HepG2 (cell line): ENCODE measurements around the gene SYT1. TPM values are rescaled to one million over a fixed set of nuclear protein-coding genes. Genes with fewer than 3 reads are reported as not detected.
A peak's percentile ranks its signal among the peaks of the same experiment; 100 is the strongest.

Experiments used
- ATAC-seq: fragments of 200-7000 bp; cut with Tn5 transposase; 3 replicates; pipeline ENCODE4 v1.9.1; 2020; ENCODE audit warnings: mild to moderate bottlenecking, moderate library complexity
- BruUV-seq: library from RNA; stranded (reverse); fragments of 400-500 nt; replicated peaks from 2 replicates; lab custom pipeline; 2021; lab: Mats Ljungman, UMichigan
- CTCF ChIA-PET: fragments of 300-600 bp; formaldehyde crosslinking; extraction: SDS; loops from one replicate; lab custom pipeline; 2021; ENCODE audit warnings: low total read pairs, inconsistent platforms, low intra/inter-chr PET ratio; lab: Yijun Ruan, JAX
- POLR2A ChIA-PET: fragments of 350-600 bp; sonication (Branson Sonifier 250); formaldehyde crosslinking; loops from one replicate; lab custom pipeline; 2020; ENCODE audit warnings: antibody characterized with exemption, inconsistent platforms; lab: Yijun Ruan, JAX
- DNase-seq: peaks from one replicate; pipeline ENCODE4 v3.0.0-alpha.2; 2015; ENCODE audit warnings: low spot score
- FAIRE-seq: peaks from 3 replicates; lab custom pipeline; 2011; peaks lifted over from hg19 to GRCh38; lab: Jason Lieb, UNC
- H2AFZ ChIP-seq: one replicate; pipeline ENCODE4 v1.6.1; 2011; ENCODE audit warnings: low read length, inconsistent platforms
- H3K27ac ChIP-seq: fragments of 300-600 bp; 3 replicates; pipeline ENCODE4 v1.8.0; 2011; ENCODE audit warnings: mixed run types, mild to moderate bottlenecking, mixed read lengths, low read length, inconsistent platforms; ENCODE audit not compliant: insufficient read depth; ENCODE audit errors: extremely low read length
- H3K27me3 ChIP-seq, 2 experiments: fragments of 200-600 bp in 1 of 2; 2 replicates in 1 of 2; 3 replicates in 1 of 2; pipeline versions ENCODE4 v1.6.0 to v1.8.0; 2011; ENCODE audit warnings: low read length in 2 of 2, mild to moderate bottlenecking in 2 of 2, moderate library complexity in 2 of 2, inconsistent platforms in 1 of 2; ENCODE audit not compliant: insufficient read depth in 2 of 2, control insufficient read depth in 1 of 2
- H3K36me3 ChIP-seq, 2 experiments: fragments of 200-600 bp in 1 of 2; replicated peaks in 1 of 2; 2 replicates in 1 of 2; 3 replicates in 1 of 2; pipeline versions ENCODE4 v1.5.1 to v1.8.0; 2011; ENCODE audit warnings: low read length in 2 of 2, inconsistent platforms in 1 of 2; ENCODE audit not compliant: insufficient read depth in 2 of 2, control insufficient read depth in 1 of 2
- H3K4me1 ChIP-seq: 2 replicates; pipeline ENCODE4 v1.5.1; 2012; ENCODE audit warnings: low read length, inconsistent platforms; ENCODE audit not compliant: insufficient read depth
- H3K4me2 ChIP-seq: 2 replicates; pipeline ENCODE4 v1.6.0; 2011; ENCODE audit warnings: low read depth, low read length, inconsistent platforms
- H3K4me3 ChIP-seq, 3 experiments: fragments of 200-600 bp in 1 of 3; sonication (generic), shearing (Covaris generic) in 1 of 3; replicated peaks in 1 of 3; 2 replicates each; pipeline ENCODE4 v1.5.1; 2011 to 2016; ENCODE audit warnings: low read length in 3 of 3, inconsistent platforms in 2 of 3, low read depth in 2 of 3, mild to moderate bottlenecking in 2 of 3, control low read depth in 1 of 3, mixed read lengths in 1 of 3; ENCODE audit not compliant: insufficient read depth in 1 of 3
- H3K79me2 ChIP-seq: one replicate; pipeline ENCODE4 v1.6.1; 2011; ENCODE audit warnings: low read length, inconsistent platforms; ENCODE audit not compliant: insufficient read depth
- H3K9ac ChIP-seq: 2 replicates; pipeline ENCODE4 v1.6.0; 2011; ENCODE audit warnings: mild to moderate bottlenecking, low read depth, low read length, inconsistent platforms; ENCODE audit not compliant: insufficient read depth
- H3K9me3 ChIP-seq: 2 replicates; pipeline ENCODE4 v1.5.1; 2012; ENCODE audit warnings: mild to moderate bottlenecking, low read length
- H4K20me1 ChIP-seq: 2 replicates; pipeline ENCODE4 v1.6.0; 2011; ENCODE audit warnings: inconsistent platforms, mild to moderate bottlenecking, low read length, moderate library complexity; ENCODE audit not compliant: insufficient read depth
- BHLHE40 ChIP-seq: IDR thresholded peaks from 2 replicates; pipeline ENCODE4 v1.6.1; 2011; ENCODE audit warnings: low read length, improper control_type of control experiment
- CEBPG ChIP-seq: IDR thresholded peaks from 2 replicates; pipeline ENCODE4 v1.6.1; 2016
- DPF2 ChIP-seq: sonication (generic); formaldehyde crosslinking; IDR thresholded peaks from 2 replicates; pipeline ENCODE4 v1.4.0; 2020; ENCODE audit warnings: mild to moderate bottlenecking, low read depth, missing genetic modification reagents, borderline replicate concordance
- KDM4B ChIP-seq: sonication (generic); formaldehyde crosslinking; IDR thresholded peaks from 2 replicates; pipeline ENCODE4 v1.4.0; 2020; ENCODE audit warnings: missing genetic modification reagents
- LCORL ChIP-seq, 2 experiments: fragments of 450-650 bp in 1 of 2; sonication (generic) in 1 of 2; formaldehyde crosslinking in 1 of 2; IDR thresholded peaks; 2 replicates each; pipeline versions ENCODE4 v1.5.0 to v1.6.1; 2017 to 2020; ENCODE audit warnings: antibody characterized with exemption in 1 of 2, missing genetic modification reagents in 1 of 2
- MIER3 ChIP-seq: IDR thresholded peaks from 2 replicates; pipeline ENCODE4 v1.6.1; 2016; ENCODE audit warnings: missing compliant biosample characterization, borderline replicate concordance
- MIXL1 ChIP-seq: IDR thresholded peaks from 2 replicates; pipeline ENCODE4 v1.6.1; 2016
- MXD4 ChIP-seq: IDR thresholded peaks from 2 replicates; pipeline ENCODE4 v1.6.1; 2016; ENCODE audit warnings: mild to moderate bottlenecking, missing biosample characterization, missing genetic modification reagents
- RFX5 ChIP-seq: IDR thresholded peaks from 2 replicates; pipeline ENCODE4 v1.6.1; 2011; ENCODE audit warnings: low read depth, low read length, improper control_type of control experiment
- RXRB ChIP-seq: IDR thresholded peaks from 2 replicates; pipeline ENCODE4 v1.6.1; 2016; ENCODE audit warnings: borderline replicate concordance, missing genetic modification reagents, missing compliant biosample characterization
- SMAD3 ChIP-seq: sonication (generic); formaldehyde crosslinking; IDR thresholded peaks from 2 replicates; pipeline ENCODE4 v1.4.0; 2020; ENCODE audit warnings: missing genetic modification reagents
- SMC3 ChIP-seq: IDR thresholded peaks from 2 replicates; pipeline ENCODE4 v1.6.1; 2011; ENCODE audit warnings: low read length, improper control_type of control experiment
- SOX5 ChIP-seq: IDR thresholded peaks from 2 replicates; pipeline ENCODE4 v1.6.1; 2016; ENCODE audit warnings: borderline replicate concordance
- SP2 ChIP-seq: sonication (generic); formaldehyde crosslinking; IDR thresholded peaks from 2 replicates; pipeline ENCODE4 v1.5.1; 2020; ENCODE audit warnings: mild to moderate bottlenecking, missing genetic modification reagents
- STAG1 ChIP-seq: sonication (generic); formaldehyde crosslinking; IDR thresholded peaks from 2 replicates; pipeline ENCODE4 v1.4.0; 2020; ENCODE audit warnings: missing genetic modification reagents
- TEAD3 ChIP-seq: optimal IDR thresholded peaks from 2 replicates; pipeline ENCODE3; 2016; ENCODE audit warnings: borderline replicate concordance
- ZC3H4 ChIP-seq: sonication (generic); formaldehyde crosslinking; IDR thresholded peaks from 2 replicates; pipeline ENCODE4 v1.4.0; 2020; ENCODE audit warnings: missing genetic modification reagents, borderline replicate concordance
- ZMYM4 ChIP-seq: sonication (generic); formaldehyde crosslinking; IDR thresholded peaks from 2 replicates; pipeline ENCODE4 v1.8.1; 2023; ENCODE audit warnings: mild to moderate bottlenecking, missing genetic modification reagents
- ZNF543 ChIP-seq: sonication (generic); formaldehyde crosslinking; IDR thresholded peaks from 2 replicates; pipeline ENCODE4 v1.4.0; 2020; ENCODE audit warnings: mild to moderate bottlenecking, missing genetic modification reagents
- ZNF672 ChIP-seq: sonication (generic); formaldehyde crosslinking; IDR thresholded peaks from 2 replicates; pipeline ENCODE4 v1.8.1; 2022; ENCODE audit warnings: missing genetic modification reagents
- WGBS: methylation state at CpG from one replicate; pipeline ENCODE4 v1.1.6; 2017; ENCODE audit warnings: low lambda C conversion rate; 5-methylcytosine and 5-hydroxymethylcytosine counted together
- in situ Hi-C: cut with HindIII; loops from 2 replicates; pipeline ENCODE4 v1.10.0; 2017; ENCODE audit warnings: low pct_unique_long_range_greater_than_20kb; ENCODE audit not compliant: extremely low pct_ligation_motif_present
- intact Hi-C: fragments of 100-400 bp; cut with micrococcal nuclease; formaldehyde crosslinking; loops from one replicate; pipeline ENCODE4 v1.10.0; 2022; ENCODE audit not compliant: unreplicated experiment
- polyA plus RNA-seq, 8 experiments: library from polyadenylated mRNA; depleted of rRNA in 3 of 8; stranded (reverse) in 7 of 8; unstranded in 1 of 8; fragments of >200 nt; fragmentation: Illumina TruSeq in 4 of 8; extraction: Trizol in 4 of 8; gene quantifications; 2 replicates each; pipeline versions ENCODE4 v1.2.1 to v1.2.3, GENCODE V29; 2011 to 2016; ENCODE audit warnings: low read depth in 4 of 8, missing spikeins in 1 of 8, mixed read lengths in 1 of 8; ENCODE audit not compliant: insufficient read depth in 1 of 8
- total RNA-seq, 5 experiments: library from RNA; depleted of rRNA; stranded (reverse); fragments of >200 nt; fragmentation: Illumina TruSeq; extraction: Trizol; gene quantifications; 2 replicates each; pipeline ENCODE4 v1.2.3, GENCODE V29; 2016; ENCODE audit warnings: low read depth in 1 of 5
- TF ChIP-seq, protein P1 (sequence below): sonication (generic); formaldehyde crosslinking; IDR thresholded peaks from 2 replicates; pipeline ENCODE4 v1.4.0; 2020; ENCODE audit warnings: missing genetic modification reagents, borderline replicate concordance
- TF ChIP-seq, protein P2 (sequence below): IDR thresholded peaks from 2 replicates; pipeline ENCODE4 v1.6.1; 2016; ENCODE audit warnings: missing compliant biosample characterization, missing genetic modification reagents, borderline replicate concordance

SYT1 gene
- total and polyA plus RNA-seq, 2 of the 13 experiments (the other 11 are each of a cell fraction or from before 2014, with no cell fraction given) = not detected

DNA sequence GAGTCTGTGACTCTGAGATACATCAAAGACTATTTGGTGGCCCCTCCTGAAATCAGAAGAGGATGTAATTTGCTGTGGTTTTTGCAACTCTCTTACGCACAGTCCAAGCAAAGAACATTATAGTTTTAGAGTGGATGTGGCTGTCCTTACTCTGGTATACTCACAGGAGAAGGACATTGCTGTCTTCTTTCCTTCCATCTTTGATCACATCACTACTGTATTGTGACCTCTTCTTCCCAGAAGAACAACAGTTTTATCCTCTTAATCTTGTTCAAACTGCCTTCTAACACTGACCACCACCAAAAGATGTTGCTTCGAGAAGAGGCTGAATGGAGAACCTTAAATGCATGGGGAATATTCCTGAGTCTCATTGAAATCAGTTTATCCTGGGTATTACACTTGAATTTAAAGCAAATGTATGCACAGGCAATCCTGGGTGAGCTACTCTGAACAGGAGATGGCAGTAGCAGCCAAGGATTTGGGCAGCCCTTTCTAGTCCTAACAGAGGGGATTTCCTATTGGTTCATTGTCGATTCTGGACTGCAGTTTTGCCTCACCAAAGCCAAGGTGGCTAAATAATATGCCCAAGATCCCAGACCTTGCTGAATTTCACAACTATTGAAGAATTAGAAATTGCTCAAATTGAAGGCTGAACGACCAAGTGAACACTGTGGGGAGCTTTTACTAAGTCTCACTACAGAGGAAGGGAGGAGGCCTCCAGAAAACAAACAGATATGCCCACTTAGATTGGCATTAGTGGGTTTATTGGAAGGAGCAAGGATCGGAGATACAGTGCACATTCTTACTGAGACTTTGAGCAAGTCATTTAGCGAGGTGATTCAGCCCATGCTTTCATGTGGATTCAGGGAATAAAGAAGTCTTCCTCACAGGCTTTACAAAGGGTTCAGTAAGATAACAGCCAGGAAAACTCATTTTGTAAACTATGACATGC lies 543.4 kb downstream of the SYT1 start:
- Histone ChIP-seq H3K9me3 (no peaks in the 10 kb centered on the region), H3K79me2 (no peaks in the 10 kb centered on the region), H3K27ac (no peak overlapping the region), H3K4me2 (peak overlapping the region; percentile 19; the same call in 1 of the 2 replicates), H3K27me3 (no peaks in the 10 kb centered on the region), H3K4me3 (no peak overlapping the region), H3K4me1 (peaks cover 8% of the 10 kb centered on the region; the same call in 1 of the 2 replicates), H3K36me3 (no peaks in the 10 kb centered on the region), H4K20me1 (no peaks in the 10 kb centered on the region), H2AFZ (no peak overlapping the region), H3K9ac (no peak overlapping the region)
- CTCF ChIA-PET = interaction anchor here (0.8 to 2.1 kb wide), 4 partner anchors 140 to 862 kb away, joined by 3 to 14 read pairs (median 5); no protein-coding TSS in a partner anchor
- FAIRE-seq (peak; percentile 88), DNase-seq (peak; percentile 74), ATAC-seq (peak; percentile 100)
- in situ Hi-C loops (loop anchor here (5.0 to 10.0 kb wide), 2 partner anchors 777 to 859 kb away; no protein-coding TSS in a partner anchor), intact Hi-C loops (loop anchor here (1.0 to 5.0 kb wide), 5 partner anchors 330 to 862 kb away; no protein-coding TSS in a partner anchor)
- WGBS = 2% methylated on average over 6 of the region's 6 CpGs
- POLR2A ChIA-PET = no interaction called here
- BruUV-seq = no TSS peak
- TF ChIP-seq RXRB (CRISPR knock-in tag) = peak; percentile 17; the same call in 1 of the 2 replicates
- TF ChIP-seq, protein P1, sequence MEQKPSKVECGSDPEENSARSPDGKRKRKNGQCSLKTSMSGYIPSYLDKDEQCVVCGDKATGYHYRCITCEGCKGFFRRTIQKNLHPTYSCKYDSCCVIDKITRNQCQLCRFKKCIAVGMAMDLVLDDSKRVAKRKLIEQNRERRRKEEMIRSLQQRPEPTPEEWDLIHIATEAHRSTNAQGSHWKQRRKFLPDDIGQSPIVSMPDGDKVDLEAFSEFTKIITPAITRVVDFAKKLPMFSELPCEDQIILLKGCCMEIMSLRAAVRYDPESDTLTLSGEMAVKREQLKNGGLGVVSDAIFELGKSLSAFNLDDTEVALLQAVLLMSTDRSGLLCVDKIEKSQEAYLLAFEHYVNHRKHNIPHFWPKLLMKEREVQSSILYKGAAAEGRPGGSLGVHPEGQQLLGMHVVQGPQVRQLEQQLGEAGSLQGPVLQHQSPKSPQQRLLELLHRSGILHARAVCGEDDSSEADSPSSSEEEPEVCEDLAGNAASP (CRISPR knock-in tag) = no peak
- peak; percentile 98 for TF ChIP-seq STAG1 (CRISPR knock-in tag)
- no peak for TF ChIP-seq RFX5
- TF ChIP-seq SP2 (CRISPR knock-in tag) = no peak
- TF ChIP-seq MIER3 (CRISPR knock-in tag) = peak; percentile 27; the same call in 1 of the 2 replicates
- no peak for TF ChIP-seq LCORL (IDR thresholded peaks at IDR 0.05)
- TF ChIP-seq LCORL (CRISPR knock-in tag; IDR thresholded peaks at IDR 0.05) = peak; percentile 16; the same call in 1 of the 2 replicates
- TF ChIP-seq BHLHE40 = 0 out of 2 replicates have a peak, but pooled peaks have one; percentile 24
- TF ChIP-seq ZC3H4 (CRISPR knock-in tag) = no peak
- TF ChIP-seq MIXL1 = peak; percentile 50; the same call in 1 of the 2 replicates
- 0 out of 2 replicates have a peak, but pooled peaks have one; percentile 51 for TF ChIP-seq SMAD3 (CRISPR knock-in tag)
- TF ChIP-seq SOX5 = 0 out of 2 replicates have a peak, but pooled peaks have one; percentile 16
- TF ChIP-seq SMC3 = peak; percentile 90
- peak; percentile 34; the same call in 1 of the 2 replicates for TF ChIP-seq ZMYM4 (CRISPR knock-in tag)
- no peak for TF ChIP-seq ZNF672
- TF ChIP-seq TEAD3 = peak; percentile 13
- TF ChIP-seq DPF2 (CRISPR knock-in tag) = no peak
- TF ChIP-seq ZNF543 (CRISPR knock-in tag) = no peak
- 0 out of 2 replicates have a peak, but pooled peaks have one; percentile 29 for TF ChIP-seq KDM4B (CRISPR knock-in tag)
- TF ChIP-seq MXD4 = no peak
- TF ChIP-seq, protein P2, sequence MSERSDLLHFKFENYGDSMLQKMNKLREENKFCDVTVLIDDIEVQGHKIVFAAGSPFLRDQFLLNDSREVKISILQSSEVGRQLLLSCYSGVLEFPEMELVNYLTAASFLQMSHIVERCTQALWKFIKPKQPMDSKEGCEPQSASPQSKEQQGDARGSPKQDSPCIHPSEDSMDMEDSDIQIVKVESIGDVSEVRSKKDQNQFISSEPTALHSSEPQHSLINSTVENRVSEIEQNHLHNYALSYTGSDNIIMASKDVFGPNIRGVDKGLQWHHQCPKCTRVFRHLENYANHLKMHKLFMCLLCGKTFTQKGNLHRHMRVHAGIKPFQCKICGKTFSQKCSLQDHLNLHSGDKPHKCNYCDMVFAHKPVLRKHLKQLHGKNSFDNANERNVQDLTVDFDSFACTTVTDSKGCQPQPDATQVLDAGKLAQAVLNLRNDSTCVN (CRISPR knock-in tag) = peak; percentile 43; the same call in 1 of the 2 replicates
- 0 out of 2 replicates have a peak, but pooled peaks have one; percentile 15 for TF ChIP-seq CEBPG (CRISPR knock-in tag)
